PC-3 (cell line): Measurements from ENCODE around the gene LRRC58. TPM values are rescaled to one million over a fixed set of nuclear protein-coding genes. Genes with fewer than 3 reads are reported as not detected.

Experiments used
- ATAC-seq: fragments of 200-7000 bp; cut with Tn5 transposase; 2 replicates; pipeline ENCODE4 v1.9.1; 2020; ENCODE audit warnings: mild to moderate bottlenecking, moderate library complexity
- BruUV-seq: library from RNA; stranded (reverse); fragments of 400-500 nt; replicated peaks from 2 replicates; lab custom pipeline; 2021; lab: Mats Ljungman, UMichigan
- CTCF ChIA-PET: fragments of 300-600 bp; sonication (Branson Sonifier 250); formaldehyde crosslinking; loops from one replicate; lab custom pipeline; 2022; ENCODE audit warnings: antibody characterized with exemption; lab: Charles Lee
- POLR2A ChIA-PET: fragments of 300-600 bp; sonication (Branson Sonifier 250); formaldehyde crosslinking; loops from one replicate; lab custom pipeline; 2022; ENCODE audit warnings: antibody characterized with exemption; ENCODE audit not compliant: unreplicated experiment; lab: Charles Lee
- DNase-seq: peaks from one replicate; pipeline ENCODE4 v3.0.0-alpha.2; 2015
- H2AFZ ChIP-seq: fragments of 300-600 bp; sonication (generic); 2 replicates; pipeline ENCODE4 v1.6.0; 2016; ENCODE audit warnings: antibody characterized with exemption, low read length
- H3F3A ChIP-seq: fragments of 300-600 bp; sonication (generic); one replicate; pipeline ENCODE4 v1.6.0; 2017; ENCODE audit warnings: antibody characterized with exemption, low read length, control low read depth, mild to moderate bottlenecking; ENCODE audit not compliant: unreplicated experiment
- H3K27ac ChIP-seq: fragments of 300-600 bp; sonication (generic); 2 replicates; pipeline ENCODE4 v1.5.1; 2016; ENCODE audit warnings: mild to moderate bottlenecking, low read length
- H3K27me3 ChIP-seq: fragments of 300-600 bp; sonication (generic); 2 replicates; pipeline ENCODE4 v1.6.1; 2016; ENCODE audit warnings: low read length, mixed read lengths
- H3K36me3 ChIP-seq: fragments of 300-600 bp; sonication (generic); 2 replicates; pipeline ENCODE4 v1.6.1; 2016; ENCODE audit warnings: low read depth, mixed run types, low read length, mixed read lengths
- H3K4me1 ChIP-seq: fragments of 300-600 bp; sonication (generic); 2 replicates; pipeline ENCODE4 v1.5.1; 2016; ENCODE audit warnings: low read length; ENCODE audit not compliant: insufficient read depth
- H3K4me2 ChIP-seq: fragments of 300-600 bp; sonication (generic); 2 replicates; pipeline ENCODE4 v1.6.0; 2016; ENCODE audit warnings: low read length
- H3K4me3 ChIP-seq: fragments of 300-600 bp; sonication (generic); 2 replicates; pipeline ENCODE4 v1.5.1; 2016; ENCODE audit warnings: mild to moderate bottlenecking, low read length, mixed read lengths
- H3K79me2 ChIP-seq: fragments of 300-600 bp; sonication (generic); 2 replicates; pipeline ENCODE4 v1.6.1; 2017; ENCODE audit warnings: low read length, mixed read lengths
- H3K9ac ChIP-seq: fragments of 300-600 bp; sonication (generic); 2 replicates; pipeline ENCODE4 v1.6.0; 2016; ENCODE audit warnings: mild to moderate bottlenecking, low read length
- H3K9me2 ChIP-seq: fragments of 300-600 bp; sonication (generic); replicated peaks from 2 replicates; pipeline ENCODE4 v1.6.1; 2016; ENCODE audit warnings: mixed run types, low read length, mixed read lengths
- H3K9me3 ChIP-seq: fragments of 300-600 bp; sonication (generic); 2 replicates; pipeline ENCODE4 v1.6.1; 2016; ENCODE audit warnings: low read length, mixed read lengths
- H4K20me1 ChIP-seq: fragments of 300-600 bp; sonication (generic); 2 replicates; pipeline ENCODE4 v1.6.1; 2016; ENCODE audit warnings: low read length, mixed read lengths
- EZH2 ChIP-seq: fragments of 300-600 bp; sonication (generic); IDR thresholded peaks from one replicate; pipeline ENCODE4 v1.6.1; 2017; ENCODE audit warnings: antibody characterized with exemption, mild to moderate bottlenecking, low read length; ENCODE audit not compliant: unreplicated experiment
- EZH2phosphoT487 ChIP-seq: fragments of 300-600 bp; sonication (generic); IDR thresholded peaks from 2 replicates; pipeline ENCODE4 v1.6.1; 2018; ENCODE audit warnings: mild to moderate bottlenecking, antibody characterized with exemption, low read length, borderline replicate concordance
- intact Hi-C: fragments of 100-400 bp; cut with micrococcal nuclease; formaldehyde crosslinking; loops from 2 replicates; pipeline ENCODE4 v1.9.0; 2023
- total RNA-seq: library from RNA; depleted of rRNA; stranded (reverse); fragments of >200 nt; gene quantifications from 2 replicates; pipeline ENCODE4 v1.2.3, GENCODE V29; 2014
- TF ChIP-seq, protein P1 (sequence below): fragments of 300-600 bp; sonication (generic); conservative IDR thresholded peaks from 2 replicates; pipeline ENCODE4 v1.5.1; 2017; ENCODE audit warnings: antibody characterized with exemption, low read depth, mild to moderate bottlenecking, low read length

LRRC58 gene
- total RNA-seq, 1 experiment from 2014 or later: 33.7 TPM

DNA sequence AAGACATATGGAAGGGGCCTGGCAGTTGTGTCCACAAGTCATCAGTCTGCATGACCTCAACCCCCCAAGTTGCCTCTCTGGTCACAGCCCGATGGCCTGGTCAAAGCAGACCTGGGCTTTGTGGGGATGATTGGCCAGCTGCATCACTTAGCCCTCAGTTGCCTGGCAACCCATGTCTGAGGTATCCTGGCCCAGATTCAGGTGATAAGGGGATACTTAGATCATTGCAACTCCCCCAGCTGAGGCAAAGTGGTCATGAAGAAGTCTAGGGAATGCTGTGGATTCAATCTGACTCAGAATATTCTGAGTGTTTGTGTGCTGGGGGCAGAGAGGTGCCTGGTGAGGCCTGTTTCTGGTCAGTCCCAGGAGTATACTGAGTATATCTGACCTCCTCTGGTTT is 69.1 kb downstream of the LRRC58 start:
- ATAC-seq (no peak), DNase-seq (no peak)
- ChIA-PET POLR2A (no interaction called here), CTCF (no interaction called here)
- Histone ChIP-seq H3K27me3 (no peaks in the 10 kb centered on the region), H3K9me2 (no peaks in the 10 kb centered on the region), H3K27ac (no peak overlapping the region), H3K4me3 (no peak overlapping the region), H3K36me3 (no peaks in the 10 kb centered on the region), H3K4me1 (peaks cover 8% of the 10 kb centered on the region), H2AFZ (no peak overlapping the region), H4K20me1 (no peaks in the 10 kb centered on the region), H3K79me2 (no peaks in the 10 kb centered on the region), H3K4me2 (no peak overlapping the region), H3K9ac (no peak overlapping the region), H3K9me3 (no peaks in the 10 kb centered on the region), H3F3A (no peaks in the 10 kb centered on the region)
- BruUV-seq: no TSS peak
- intact Hi-C loops: no loop called here
- TF ChIP-seq, protein P1, sequence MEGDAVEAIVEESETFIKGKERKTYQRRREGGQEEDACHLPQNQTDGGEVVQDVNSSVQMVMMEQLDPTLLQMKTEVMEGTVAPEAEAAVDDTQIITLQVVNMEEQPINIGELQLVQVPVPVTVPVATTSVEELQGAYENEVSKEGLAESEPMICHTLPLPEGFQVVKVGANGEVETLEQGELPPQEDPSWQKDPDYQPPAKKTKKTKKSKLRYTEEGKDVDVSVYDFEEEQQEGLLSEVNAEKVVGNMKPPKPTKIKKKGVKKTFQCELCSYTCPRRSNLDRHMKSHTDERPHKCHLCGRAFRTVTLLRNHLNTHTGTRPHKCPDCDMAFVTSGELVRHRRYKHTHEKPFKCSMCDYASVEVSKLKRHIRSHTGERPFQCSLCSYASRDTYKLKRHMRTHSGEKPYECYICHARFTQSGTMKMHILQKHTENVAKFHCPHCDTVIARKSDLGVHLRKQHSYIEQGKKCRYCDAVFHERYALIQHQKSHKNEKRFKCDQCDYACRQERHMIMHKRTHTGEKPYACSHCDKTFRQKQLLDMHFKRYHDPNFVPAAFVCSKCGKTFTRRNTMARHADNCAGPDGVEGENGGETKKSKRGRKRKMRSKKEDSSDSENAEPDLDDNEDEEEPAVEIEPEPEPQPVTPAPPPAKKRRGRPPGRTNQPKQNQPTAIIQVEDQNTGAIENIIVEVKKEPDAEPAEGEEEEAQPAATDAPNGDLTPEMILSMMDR: no peak
- TF ChIP-seq EZH2phosphoT487 (no peak), EZH2 (no peak)

DNA sequence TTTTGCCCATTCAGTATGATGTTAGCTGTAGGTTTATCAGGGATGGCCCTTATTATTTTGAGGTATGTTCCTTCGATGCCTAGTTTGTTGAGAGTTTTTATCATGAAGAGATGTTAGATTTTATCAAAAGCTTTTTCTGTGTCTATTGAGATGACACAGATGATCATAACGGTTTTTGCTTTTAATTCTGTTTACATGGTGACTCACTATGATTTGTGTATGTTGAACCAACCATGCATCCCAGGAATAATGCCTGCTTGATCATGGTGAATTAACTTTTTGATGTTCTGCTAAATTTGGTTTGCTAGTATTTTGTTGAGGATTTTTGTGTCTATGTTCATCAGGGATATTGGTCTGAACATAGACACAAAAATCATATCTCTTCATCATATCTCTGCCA is 72.4 kb downstream of the LRRC58 start:
- Histone ChIP-seq H3K27me3 (no peaks in the 10 kb centered on the region), H3K27ac (no peak overlapping the region), H2AFZ (no peak overlapping the region), H3K36me3 (no peaks in the 10 kb centered on the region), H3K9me3 (no peaks in the 10 kb centered on the region), H3K4me1 (peaks cover 4% of the 10 kb centered on the region; the same call in 1 of the 2 replicates), H4K20me1 (no peaks in the 10 kb centered on the region), H3K4me3 (no peak overlapping the region), H3K9ac (no peak overlapping the region), H3F3A (no peaks in the 10 kb centered on the region), H3K9me2 (no peaks in the 10 kb centered on the region), H3K79me2 (no peaks in the 10 kb centered on the region), H3K4me2 (no peak overlapping the region)
- ChIA-PET POLR2A (no interaction called here), CTCF (no interaction called here)
- DNase-seq: peak; percentile 42
- intact Hi-C loops: no loop called here
- no TSS peak for BruUV-seq
- ATAC-seq: peak; percentile 97
- no peak for TF ChIP-seq EZH2phosphoT487
- TF ChIP-seq, protein P1: no peak
- TF ChIP-seq EZH2: no peak

DNA sequence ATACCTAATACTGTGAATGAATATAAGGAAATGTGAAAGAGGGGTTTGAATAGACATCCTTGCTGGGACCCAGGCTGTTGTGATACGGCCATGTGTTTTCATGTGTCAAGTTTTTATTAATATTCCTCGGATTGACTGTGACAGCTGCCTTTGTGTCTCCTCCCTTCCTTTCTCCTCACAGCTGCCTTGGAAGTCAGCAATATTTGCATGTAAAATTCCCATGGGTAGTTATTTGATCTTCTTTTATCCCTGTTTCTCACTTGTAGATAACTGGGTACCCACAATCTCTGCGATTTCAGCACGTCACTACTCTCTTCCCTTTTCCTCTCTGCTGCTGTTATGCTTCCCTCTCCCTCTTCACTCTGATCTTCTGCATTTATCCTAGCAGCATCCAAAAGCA is 73.5 kb downstream of the LRRC58 start:
- POLR2A ChIA-PET: no interaction called here
- Histone ChIP-seq H3K9ac (no peak overlapping the region), H3K4me3 (no peak overlapping the region), H3K27me3 (no peaks in the 10 kb centered on the region), H3K9me3 (no peaks in the 10 kb centered on the region), H3K9me2 (no peaks in the 10 kb centered on the region), H3K36me3 (no peaks in the 10 kb centered on the region), H3K27ac (no peak overlapping the region), H3K4me1 (peaks cover 4% of the 10 kb centered on the region; the same call in 1 of the 2 replicates), H3F3A (no peaks in the 10 kb centered on the region), H3K4me2 (no peak overlapping the region), H2AFZ (no peak overlapping the region), H3K79me2 (no peaks in the 10 kb centered on the region), H4K20me1 (no peaks in the 10 kb centered on the region)
- DNase-seq (no peak), ATAC-seq (no peak)
- BruUV-seq: no TSS peak
- intact Hi-C loops: no loop called here
- TF ChIP-seq, protein P1: no peak
- TF ChIP-seq EZH2 (no peak), EZH2phosphoT487 (no peak)
- CTCF ChIA-PET: interaction anchor here (0.6 kb wide), 1 partner anchor 80 kb away, joined by 4 read pairs; no protein-coding TSS in a partner anchor
